Smooth muscle cell (in vitro differentiated cells): ENCODE data around the gene TNXB. TPM values are rescaled to one million over a fixed set of nuclear protein-coding genes. Genes with fewer than 3 reads are reported as not detected.

Experiments used
- DNase-seq: peaks from one replicate; lab custom pipeline; 2025; ENCODE audit not compliant: unreplicated experiment; lab: John Stamatoyannopoulos, UW
- H2AFZ ChIP-seq: fragments of 200-600 bp; sonication (generic); 2 replicates; pipeline ENCODE4 v1.6.0; 2016; ENCODE audit warnings: antibody characterized with exemption, low read depth, mild to moderate bottlenecking
- H3F3A ChIP-seq: fragments of 200-600 bp; sonication (generic); 2 replicates; pipeline ENCODE4 v1.6.0; 2017; ENCODE audit warnings: antibody characterized with exemption, low read depth
- H3K27ac ChIP-seq: fragments of 200-600 bp; sonication (generic); 2 replicates; pipeline ENCODE4 v1.5.1; 2016; ENCODE audit warnings: low read depth, mild to moderate bottlenecking
- H3K27me3 ChIP-seq: fragments of 200-600 bp; sonication (generic); 2 replicates; pipeline ENCODE4 v1.6.1; 2016; ENCODE audit warnings: low read depth, mild to moderate bottlenecking
- H3K36me3 ChIP-seq: fragments of 200-600 bp; sonication (generic); 2 replicates; pipeline ENCODE4 v1.5.1; 2016; ENCODE audit warnings: low read depth
- H3K4me1 ChIP-seq: fragments of 200-600 bp; sonication (generic); 2 replicates; pipeline ENCODE4 v1.5.1; 2016; ENCODE audit warnings: low read depth
- H3K4me2 ChIP-seq: fragments of 200-600 bp; sonication (generic); 2 replicates; pipeline ENCODE4 v1.6.0; 2016; ENCODE audit warnings: mild to moderate bottlenecking
- H3K4me3 ChIP-seq: fragments of 200-600 bp; sonication (generic); 2 replicates; pipeline ENCODE4 v1.5.1; 2016; ENCODE audit warnings: mild to moderate bottlenecking
- H3K79me2 ChIP-seq: fragments of 200-600 bp; sonication (generic); 2 replicates; pipeline ENCODE4 v1.6.0; 2016; ENCODE audit warnings: low read depth, mild to moderate bottlenecking
- H3K9ac ChIP-seq: fragments of 200-600 bp; sonication (generic); 2 replicates; pipeline ENCODE4 v1.6.0; 2016; ENCODE audit warnings: low read depth
- H3K9me3 ChIP-seq: fragments of 200-600 bp; sonication (generic); replicated peaks from 2 replicates; pipeline ENCODE4 v1.5.1; 2016; ENCODE audit warnings: low read depth
- H4K20me1 ChIP-seq: fragments of 200-600 bp; sonication (generic); 2 replicates; pipeline ENCODE4 v1.6.0; 2016; ENCODE audit warnings: low read depth
- WGBS: methylation state at CpG from one replicate; pipeline ENCODE4 v1.1.7; 2016; ENCODE audit warnings: low lambda C conversion rate; 5-methylcytosine and 5-hydroxymethylcytosine counted together
- polyA plus RNA-seq: library from polyadenylated mRNA; unstranded; fragments of >200 nt; fragmentation: Nextera tagmentation; extraction: Ambion mirVana; gene quantifications from 2 replicates; pipeline ENCODE4 v1.2.1, GENCODE V29; 2016
- total RNA-seq: library from RNA; depleted of rRNA; stranded (reverse); fragments of >200 nt; gene quantifications from 2 replicates; pipeline ENCODE4 v1.2.3, GENCODE V29; 2014
- TF ChIP-seq, protein P1 (sequence below): fragments of 200-600 bp; sonication (generic); IDR thresholded peaks from 2 replicates; pipeline ENCODE4 v1.5.1; 2017; ENCODE audit warnings: borderline replicate concordance, mild to moderate bottlenecking, antibody characterized with exemption; ENCODE audit not compliant: insufficient read depth, poor library complexity, severe bottlenecking

TNXB gene
- total and polyA plus RNA-seq, 2 experiments from 2014 or later: 1.1 TPM

DNA sequence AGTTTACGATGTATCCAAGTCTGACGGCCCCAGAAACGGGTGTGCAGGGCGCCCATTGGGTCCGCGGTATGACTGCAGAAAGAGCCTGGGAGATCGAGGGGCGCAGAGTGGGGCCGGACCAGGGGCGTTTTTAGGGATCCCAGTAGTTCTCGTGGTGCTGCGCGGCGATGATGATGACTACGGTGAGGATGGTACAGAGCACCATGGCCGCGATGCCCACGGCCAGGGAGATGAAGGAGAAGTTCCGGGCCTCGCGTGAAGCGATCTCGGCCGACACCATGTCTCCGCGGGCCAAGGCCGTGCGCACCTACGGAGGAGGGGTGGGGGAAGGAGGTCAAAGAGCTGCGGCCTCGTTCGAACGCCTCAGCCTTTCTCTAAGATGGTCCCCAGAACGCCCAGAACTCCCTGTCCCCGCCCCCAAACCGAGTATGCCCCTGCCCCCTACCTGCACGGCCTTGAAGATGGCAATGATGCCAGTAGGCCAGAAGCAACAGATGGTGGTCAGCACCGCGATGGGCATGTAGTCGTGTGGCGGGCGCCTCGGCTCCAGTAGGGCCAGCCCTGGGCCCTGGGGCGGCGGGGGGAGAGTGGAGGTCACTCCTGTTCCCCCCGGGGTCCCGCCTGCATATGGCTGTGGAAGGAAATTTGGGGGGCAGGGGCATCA lies 40.1 kb upstream of the TNXB start:
- no peaks in the 10 kb centered on the region for H3K36me3 ChIP-seq
- no peaks in the 10 kb centered on the region for H3F3A ChIP-seq
- no peak overlapping the region for H3K9ac ChIP-seq
- H3K4me2 ChIP-seq: peak overlapping the region; percentile 52
- WGBS: 55% methylated on average over 47 of the region's 47 CpGs
- no peaks in the 10 kb centered on the region for H4K20me1 ChIP-seq
- TF ChIP-seq, protein P1, sequence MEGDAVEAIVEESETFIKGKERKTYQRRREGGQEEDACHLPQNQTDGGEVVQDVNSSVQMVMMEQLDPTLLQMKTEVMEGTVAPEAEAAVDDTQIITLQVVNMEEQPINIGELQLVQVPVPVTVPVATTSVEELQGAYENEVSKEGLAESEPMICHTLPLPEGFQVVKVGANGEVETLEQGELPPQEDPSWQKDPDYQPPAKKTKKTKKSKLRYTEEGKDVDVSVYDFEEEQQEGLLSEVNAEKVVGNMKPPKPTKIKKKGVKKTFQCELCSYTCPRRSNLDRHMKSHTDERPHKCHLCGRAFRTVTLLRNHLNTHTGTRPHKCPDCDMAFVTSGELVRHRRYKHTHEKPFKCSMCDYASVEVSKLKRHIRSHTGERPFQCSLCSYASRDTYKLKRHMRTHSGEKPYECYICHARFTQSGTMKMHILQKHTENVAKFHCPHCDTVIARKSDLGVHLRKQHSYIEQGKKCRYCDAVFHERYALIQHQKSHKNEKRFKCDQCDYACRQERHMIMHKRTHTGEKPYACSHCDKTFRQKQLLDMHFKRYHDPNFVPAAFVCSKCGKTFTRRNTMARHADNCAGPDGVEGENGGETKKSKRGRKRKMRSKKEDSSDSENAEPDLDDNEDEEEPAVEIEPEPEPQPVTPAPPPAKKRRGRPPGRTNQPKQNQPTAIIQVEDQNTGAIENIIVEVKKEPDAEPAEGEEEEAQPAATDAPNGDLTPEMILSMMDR: no peak
- peaks cover 12% of the 10 kb centered on the region for H3K4me1 ChIP-seq
- peaks cover 26% of the 10 kb centered on the region for H3K27me3 ChIP-seq
- peak overlapping the region; percentile 32 for H3K4me3 ChIP-seq
- no peak for DNase-seq
- H3K27ac ChIP-seq: no peak overlapping the region
- H2AFZ ChIP-seq: no peak overlapping the region
- no peaks in the 10 kb centered on the region for H3K79me2 ChIP-seq
- no peaks in the 10 kb centered on the region for H3K9me3 ChIP-seq

DNA sequence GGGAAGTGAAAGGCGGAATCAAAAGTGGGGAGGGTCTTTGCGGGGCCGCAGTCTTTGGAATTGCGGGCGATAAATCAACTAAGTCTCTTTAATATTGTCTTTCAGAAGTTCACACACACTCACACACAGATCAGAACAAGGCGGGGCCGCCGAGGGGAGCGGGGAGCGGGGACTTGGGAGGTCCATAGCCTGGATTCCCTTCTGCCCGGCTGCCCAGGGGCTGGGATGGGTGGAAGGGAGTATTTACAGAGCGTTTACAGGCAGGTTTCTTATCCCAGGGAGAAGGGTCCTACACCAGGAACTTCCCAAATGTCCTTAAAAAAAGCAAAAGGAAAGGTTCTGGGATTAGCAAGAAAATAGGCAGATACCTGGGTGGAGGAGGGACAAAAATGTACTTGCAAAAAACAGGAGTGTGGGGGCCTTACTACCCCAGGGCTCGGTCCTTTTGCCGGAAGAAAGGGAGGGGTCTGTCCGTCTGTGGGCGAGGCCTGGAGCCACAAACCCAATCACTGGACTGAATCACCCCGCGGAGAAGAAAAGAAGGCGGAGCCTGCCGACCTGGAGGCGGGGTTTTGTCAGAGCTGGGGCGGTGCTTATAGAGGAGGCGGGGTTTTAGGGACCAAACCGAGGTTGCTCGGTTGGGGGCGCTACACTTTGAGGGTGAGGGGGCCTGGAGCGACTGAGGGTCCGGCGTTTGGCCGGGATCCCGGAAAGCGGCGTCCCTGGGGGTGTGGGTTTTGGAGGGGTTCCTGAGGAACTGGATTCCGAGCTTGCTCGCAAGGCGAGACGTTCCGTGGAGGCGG lies 39.4 kb upstream of the TNXB start:
- no peaks in the 10 kb centered on the region for H3K36me3 ChIP-seq
- WGBS: 41% methylated on average over 39 of the region's 39 CpGs
- H3K9me3 ChIP-seq: no peaks in the 10 kb centered on the region
- H3F3A ChIP-seq: no peaks in the 10 kb centered on the region
- peak overlapping the region; percentile 52 for H3K4me2 ChIP-seq
- H3K4me3 ChIP-seq: peak overlapping the region; percentile 34
- H3K27ac ChIP-seq: no peak overlapping the region
- peaks cover 26% of the 10 kb centered on the region for H3K27me3 ChIP-seq
- TF ChIP-seq, protein P1: peak; percentile 17
- no peaks in the 10 kb centered on the region for H4K20me1 ChIP-seq
- H3K79me2 ChIP-seq: no peaks in the 10 kb centered on the region
- H3K4me1 ChIP-seq: peaks cover 12% of the 10 kb centered on the region
- no peak for DNase-seq
- H2AFZ ChIP-seq: peak overlapping the region; percentile 58
- no peak overlapping the region for H3K9ac ChIP-seq

DNA sequence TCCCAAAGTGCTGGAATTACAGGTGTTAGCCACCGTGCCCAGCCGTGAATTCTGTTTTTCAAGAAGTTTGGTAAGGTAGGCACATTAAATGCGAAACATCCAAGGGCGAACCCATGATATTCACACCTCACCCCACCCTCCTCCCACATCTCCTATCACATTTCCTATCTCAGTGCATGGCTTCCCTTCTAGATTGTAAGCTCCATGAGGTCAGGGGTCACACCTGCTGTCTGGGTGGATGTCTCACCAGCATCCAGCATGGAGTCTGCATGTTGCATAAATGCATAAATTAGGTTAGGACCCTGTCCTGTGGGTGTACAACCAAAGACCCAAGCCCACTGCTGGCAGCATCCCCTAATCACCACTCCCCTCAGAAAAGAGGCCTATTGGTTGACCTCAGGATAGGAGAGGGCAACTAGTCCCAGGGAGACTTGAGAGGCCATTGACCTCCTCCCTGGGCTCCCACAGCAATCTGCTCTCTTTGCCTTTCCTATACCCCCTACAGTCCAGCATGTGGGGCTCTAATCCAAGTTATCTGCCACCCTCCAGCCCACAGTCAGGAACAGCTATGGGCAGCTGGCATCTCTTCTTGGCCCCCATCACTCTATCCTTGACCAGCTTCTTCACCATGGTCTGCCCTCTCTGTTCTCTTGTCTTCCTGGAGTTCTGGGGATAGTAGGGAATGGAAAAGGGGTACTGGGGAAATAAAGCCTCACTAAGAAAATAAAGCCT lies 38.4 kb upstream of the TNXB start:
- Histone ChIP-seq H3K9me3 (no peaks in the 10 kb centered on the region), H3K9ac (no peak overlapping the region), H3K4me2 (no peak overlapping the region), H3K36me3 (no peaks in the 10 kb centered on the region), H3K4me3 (no peak overlapping the region), H3F3A (no peaks in the 10 kb centered on the region), H3K79me2 (no peaks in the 10 kb centered on the region), H4K20me1 (no peaks in the 10 kb centered on the region), H3K27ac (no peak overlapping the region), H2AFZ (no peak overlapping the region), H3K27me3 (peaks cover 26% of the 10 kb centered on the region), H3K4me1 (peaks cover 10% of the 10 kb centered on the region)
- DNase-seq: no peak
- 97% methylated on average over 4 of the region's 4 CpGs for WGBS
- TF ChIP-seq, protein P1: no peak
